IMR-90 (cell line): ENCODE measurements around the gene SF3A1. TPM values are rescaled to one million over a fixed set of nuclear protein-coding genes. Genes with fewer than 3 reads are reported as not detected.

ENCODE experiments used
- ATAC-seq: fragments of 200-7000 bp; cut with Tn5 transposase; 2 replicates; pipeline ENCODE4 v1.9.1; 2020; ENCODE audit warnings: low read depth, mild to moderate bottlenecking, moderate library complexity
- BruUV-seq: library from RNA; stranded (reverse); fragments of 400-500 nt; replicated peaks from 2 replicates; lab custom pipeline; 2021; lab: Mats Ljungman, UMichigan
- CTCF ChIA-PET: fragments of 300-600 bp; formaldehyde crosslinking; extraction: SDS; loops from one replicate; lab custom pipeline; 2021; ENCODE audit warnings: antibody characterized with exemption; lab: Yijun Ruan, JAX
- POLR2A ChIA-PET: fragments of 300-600 bp; sonication (Branson Sonifier 250); formaldehyde crosslinking; loops from one replicate; lab custom pipeline; 2022; ENCODE audit warnings: antibody characterized with exemption; ENCODE audit not compliant: unreplicated experiment; lab: Charles Lee
- DNase-seq: peaks from one replicate; pipeline ENCODE4 v3.0.0; 2013
- H2AFZ ChIP-seq: replicated peaks from 2 replicates; pipeline ENCODE3; 2013; ENCODE audit warnings: low read length, mild to moderate bottlenecking; ENCODE audit not compliant: poor library complexity
- H2AK5ac ChIP-seq: 2 replicates; pipeline ENCODE4 v1.6.1; 2013; ENCODE audit warnings: low read depth, low read length, inconsistent platforms
- H2AK9ac ChIP-seq: replicated peaks from 2 replicates; pipeline ENCODE3; 2013; ENCODE audit warnings: mild to moderate bottlenecking, low read depth, low read length, moderate library complexity; ENCODE audit not compliant: poor library complexity
- H2BK120ac ChIP-seq: 2 replicates; pipeline ENCODE4 v1.6.1; 2013; ENCODE audit warnings: low read depth, low read length, inconsistent platforms
- H2BK15ac ChIP-seq: 3 replicates; pipeline ENCODE4 v1.6.1; 2013; ENCODE audit warnings: low read depth, low read length, inconsistent platforms
- H2BK20ac ChIP-seq: 2 replicates; pipeline ENCODE4 v1.6.1; 2013; ENCODE audit warnings: low read depth, mild to moderate bottlenecking, inconsistent platforms, low read length, moderate library complexity
- H2BK5ac ChIP-seq: 2 replicates; pipeline ENCODE4 v1.6.1; 2013; ENCODE audit warnings: mild to moderate bottlenecking, low read depth, low read length, inconsistent platforms; ENCODE audit not compliant: poor library complexity, severe bottlenecking
- H3K14ac ChIP-seq: replicated peaks from 2 replicates; pipeline ENCODE4 v1.6.1; 2013; ENCODE audit warnings: low read depth, low read length, inconsistent platforms
- H3K18ac ChIP-seq: 2 replicates; pipeline ENCODE4 v1.6.1; 2013; ENCODE audit warnings: low read depth, low read length, control low read depth
- H3K23ac ChIP-seq: 2 replicates; pipeline ENCODE4 v1.6.1; 2013; ENCODE audit warnings: low read depth, low read length, inconsistent platforms
- H3K27ac ChIP-seq: 2 replicates; pipeline ENCODE4 v1.5.1; 2013; ENCODE audit warnings: mild to moderate bottlenecking, control low read depth, low read length; ENCODE audit not compliant: insufficient read depth
- H3K27me3 ChIP-seq: 2 replicates; pipeline ENCODE4 v1.6.1; 2013; ENCODE audit warnings: low read length; ENCODE audit not compliant: control insufficient read depth, insufficient read depth
- H3K36me3 ChIP-seq: 2 replicates; pipeline ENCODE4 v1.6.1; 2013; ENCODE audit warnings: low read length, mixed read lengths; ENCODE audit not compliant: control insufficient read depth, insufficient read depth
- H3K4ac ChIP-seq: 2 replicates; pipeline ENCODE4 v1.6.1; 2013; ENCODE audit warnings: low read depth, low read length, inconsistent platforms
- H3K4me1 ChIP-seq: 2 replicates; pipeline ENCODE4 v1.6.1; 2013; ENCODE audit warnings: low read length, mixed read lengths; ENCODE audit not compliant: control insufficient read depth, insufficient read depth
- H3K4me2 ChIP-seq: 2 replicates; pipeline ENCODE4 v1.6.1; 2013; ENCODE audit warnings: low read depth, mild to moderate bottlenecking, control low read depth, low read length, moderate library complexity
- H3K4me3 ChIP-seq: 2 replicates; pipeline ENCODE4 v1.5.1; 2013; ENCODE audit warnings: low read depth, mild to moderate bottlenecking, control low read depth, low read length, moderate library complexity; ENCODE audit not compliant: insufficient read depth
- H3K56ac ChIP-seq: 2 replicates; pipeline ENCODE4 v1.6.1; 2013; ENCODE audit warnings: low read length, inconsistent platforms; ENCODE audit not compliant: insufficient read depth; ENCODE audit errors: extremely low read depth
- H3K79me1 ChIP-seq, 2 experiments: 2 replicates each; pipeline ENCODE4 v1.6.1; 2013; ENCODE audit warnings: low read length in 2 of 2, inconsistent platforms in 1 of 2, low read depth in 1 of 2
- H3K9ac ChIP-seq: 2 replicates; pipeline ENCODE4 v1.6.1; 2013; ENCODE audit warnings: low read depth, low read length, control low read depth
- H3K9me1 ChIP-seq: 2 replicates; pipeline ENCODE4 v1.6.1; 2013; ENCODE audit warnings: low read length, inconsistent platforms; ENCODE audit not compliant: insufficient read depth
- H3K9me3 ChIP-seq: 2 replicates; pipeline ENCODE4 v1.6.1; 2013; ENCODE audit warnings: low read length; ENCODE audit not compliant: control insufficient read depth, insufficient read depth
- H4K20me1 ChIP-seq: 2 replicates; pipeline ENCODE4 v1.6.1; 2013; ENCODE audit warnings: low read length, inconsistent platforms; ENCODE audit not compliant: insufficient read depth
- H4K5ac ChIP-seq: 2 replicates; pipeline ENCODE4 v1.6.1; 2013; ENCODE audit warnings: mild to moderate bottlenecking, low read depth, low read length, control low read depth
- H4K8ac ChIP-seq, 2 experiments: 2 replicates each; pipeline ENCODE4 v1.6.1; 2013; ENCODE audit warnings: low read depth in 2 of 2, low read length in 2 of 2, control low read depth in 1 of 2, inconsistent platforms in 1 of 2
- H4K91ac ChIP-seq: 2 replicates; pipeline ENCODE4 v1.6.1; 2013; ENCODE audit warnings: low read depth, low read length, inconsistent platforms; ENCODE audit not compliant: insufficient read depth
- BHLHE40 ChIP-seq: fragments of 150-350 bp; IDR thresholded peaks from 2 replicates; pipeline ENCODE4 v1.6.1; 2016; ENCODE audit warnings: mild to moderate bottlenecking, low read depth, low read length
- CEBPB ChIP-seq: IDR thresholded peaks from 2 replicates; pipeline ENCODE4 v1.6.1; 2012; ENCODE audit warnings: low read depth, low read length, improper control_type of control experiment
- CHD1 ChIP-seq: IDR thresholded peaks from 2 replicates; pipeline ENCODE4 v1.6.1; 2012; ENCODE audit warnings: low read depth, low read length, improper control_type of control experiment
- CTCF ChIP-seq: conservative IDR thresholded peaks from 2 replicates; pipeline ENCODE4 v1.5.1; 2012; ENCODE audit warnings: mild to moderate bottlenecking, low read depth, low read length, improper control_type of control experiment
- ELK1 ChIP-seq: fragments of 150-350 bp; IDR thresholded peaks from 2 replicates; pipeline ENCODE4 v1.6.1; 2016; ENCODE audit warnings: low read depth, mild to moderate bottlenecking, low read length, moderate library complexity, borderline replicate concordance
- MAZ ChIP-seq: IDR thresholded peaks from 2 replicates; pipeline ENCODE4 v1.6.1; 2012; ENCODE audit warnings: low read depth, mild to moderate bottlenecking, low read length, improper control_type of control experiment, moderate library complexity, borderline replicate concordance
- MXI1 ChIP-seq: IDR thresholded peaks from 2 replicates; pipeline ENCODE4 v1.6.1; 2012; ENCODE audit warnings: low read depth, mild to moderate bottlenecking, low read length, moderate library complexity, borderline replicate concordance
- NFE2L2 ChIP-seq: fragments of 150-350 bp; IDR thresholded peaks from 2 replicates; pipeline ENCODE4 v1.6.1; 2016; ENCODE audit warnings: low read depth, mild to moderate bottlenecking, low read length
- RAD21 ChIP-seq: IDR thresholded peaks from 2 replicates; pipeline ENCODE4 v1.6.1; 2012; ENCODE audit warnings: low read length, improper control_type of control experiment
- RCOR1 ChIP-seq: IDR thresholded peaks from 2 replicates; pipeline ENCODE4 v1.6.1; 2012; ENCODE audit warnings: mild to moderate bottlenecking, low read length, improper control_type of control experiment; ENCODE audit not compliant: insufficient replicate concordance
- SMC3 ChIP-seq: fragments of 150-350 bp; IDR thresholded peaks from 2 replicates; pipeline ENCODE4 v1.6.1; 2016; ENCODE audit warnings: low read depth, mild to moderate bottlenecking, antibody characterized with exemption, low read length, moderate library complexity
- USF2 ChIP-seq: fragments of 150-350 bp; IDR thresholded peaks from 2 replicates; pipeline ENCODE4 v1.6.1; 2017; ENCODE audit warnings: mild to moderate bottlenecking, antibody characterized with exemption, low read length, low read depth
- WGBS, 2 experiments: methylation state at CpG; one replicate each; pipeline versions ENCODE4 v1.1.5 to v1.1.7; 2013; ENCODE audit warnings: missing lambda C conversion rate in 2 of 2; ENCODE audit not compliant: insufficient read length in 1 of 2; ENCODE audit errors: extremely low coverage in 2 of 2; 5-methylcytosine and 5-hydroxymethylcytosine counted together
- dilution Hi-C: fragments of 300-500 bp; cut with HindIII; formaldehyde crosslinking; loops from one replicate; pipeline ENCODE4 v1.14.3; 2018; ENCODE audit warnings: low sequenced_read_pairs; ENCODE audit not compliant: unreplicated experiment
- in situ Hi-C: fragments of 300-500 bp; cut with MboI; formaldehyde crosslinking; loops from 3 replicates; pipeline ENCODE4 v1.14.3; 2019; ENCODE audit warnings: low sequenced_read_pairs, inconsistent platforms, mixed read lengths
- intact Hi-C: fragments of 100-400 bp; cut with micrococcal nuclease; formaldehyde crosslinking; loops from 2 replicates; pipeline ENCODE4 v1.10.0; 2022
- polyA plus RNA-seq, 3 experiments: library from polyadenylated mRNA; depleted of rRNA; stranded (reverse); fragments of >200 nt; gene quantifications; 2 replicates each; pipeline ENCODE4 v1.2.3, GENCODE V29; 2012; ENCODE audit warnings: low replicate concordance in 1 of 3
- total RNA-seq: library from RNA; depleted of rRNA; stranded (reverse); fragments of >200 nt; gene quantifications from 2 replicates; pipeline ENCODE4 v1.2.3, GENCODE V29; 2012

Gene SF3A1
- total and polyA plus RNA-seq, 2 of the 4 experiments (the other 2 are of a cell fraction) = 36.9 to 67.2 TPM

DNA sequence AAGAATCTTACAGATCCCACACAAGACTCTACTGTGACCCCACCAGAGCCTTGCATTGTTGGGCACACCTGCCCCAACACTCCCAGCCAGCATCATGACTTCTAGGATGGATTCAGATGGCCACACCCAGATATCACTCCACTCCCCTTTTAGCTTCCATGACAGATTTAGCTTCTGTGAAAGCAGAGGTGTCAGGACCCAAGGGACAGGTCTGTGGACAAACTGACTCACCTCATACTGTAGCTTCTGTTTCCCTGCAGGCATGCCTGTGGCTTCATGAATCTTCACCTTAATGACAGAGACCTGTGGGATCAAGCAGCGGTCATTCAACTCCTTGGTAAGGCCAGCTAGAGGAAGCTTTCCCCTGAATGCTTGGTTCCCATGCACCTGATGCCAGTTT, 21.5 kb downstream of the SF3A1 start:
- Histone ChIP-seq H3K14ac (no peak overlapping the region), H3K56ac (no peak overlapping the region), H4K5ac (no peak overlapping the region), H2BK15ac (no peak overlapping the region), H3K9me1 (peaks cover 11% of the 10 kb centered on the region), H3K4ac (no peak overlapping the region), H3K23ac (no peak overlapping the region), H3K36me3 (peaks cover 82% of the 10 kb centered on the region), H2BK120ac (no peak overlapping the region), H2BK5ac (no peak overlapping the region), H3K27ac (no peak overlapping the region), H3K4me3 (no peak overlapping the region), H4K91ac (no peak overlapping the region), H3K27me3 (no peaks in the 10 kb centered on the region), H4K8ac (no peak overlapping the region), H2AK5ac (no peak overlapping the region), H4K20me1 (0 out of 2 replicates have a peak, but pooled peaks cover 3% of the 10 kb centered on the region), H3K18ac (no peak overlapping the region), H3K9ac (no peak overlapping the region), H3K9me3 (no peaks in the 10 kb centered on the region), H3K4me1 (no peaks in the 10 kb centered on the region), H2AFZ (no peak overlapping the region), H2AK9ac (no peak overlapping the region), H3K79me1 (peaks cover 2 to 11% of the 10 kb centered on the region in 2 experiments; a peak in 3 of 4 replicates), H2BK20ac (no peak overlapping the region), H3K4me2 (no peak overlapping the region)
- ATAC-seq = no peak
- WGBS, 2 experiments = 100% methylated on average over 1 of the region's 1 CpG; no CpG with 5 or more reads in 1 of the 2 experiments
- in situ Hi-C loops = no loop called here
- POLR2A ChIA-PET = no interaction called here
- dilution Hi-C loops = no loop called here
- BruUV-seq = no TSS peak
- CTCF ChIA-PET = interaction anchor here (0.5 kb wide), 1 partner anchor 110 kb away, joined by 3 read pairs; no protein-coding TSS in a partner anchor
- DNase-seq = no peak
- intact Hi-C loops = no loop called here
- no peak for TF ChIP-seq CTCF
- TF ChIP-seq BHLHE40 = no peak
- no peak for TF ChIP-seq USF2
- TF ChIP-seq CEBPB = no peak
- TF ChIP-seq CHD1 = no peak
- no peak for TF ChIP-seq ELK1
- no peak for TF ChIP-seq NFE2L2
- TF ChIP-seq RCOR1 = no peak
- TF ChIP-seq MXI1 = no peak
- no peak for TF ChIP-seq RAD21
- no peak for TF ChIP-seq SMC3
- no peak for TF ChIP-seq MAZ
